CMK (cell line): ENCODE measurements around the gene DDOST.

Source experiments
- DNase-seq: peaks from one replicate; pipeline ENCODE4 v3.0.0-alpha.2; 2010; ENCODE audit warnings: low read depth

DDOST gene

GRCh38 chr1:20661207-20662109 is at the start of gene DDOST:
DDOST (minus strand) TSS chr1:20661369; CDS start chr1:20661350, 19 bp downstream.
- peak; percentile 100 for DNase-seq

GRCh38 chr1:20710469-20711284 is 49.5 kb upstream of the DDOST start:
- DNase-seq: no peak

GRCh38 chr1:20709868-20710267 is 48.7 kb upstream of the DDOST start:
- no peak for DNase-seq

GRCh38 chr1:20708891-20709290 is 47.7 kb upstream of the DDOST start:
- DNase-seq: no peak

- DNase-seq: no peak
Measured at GRCh38 chr1:20708057-20708456, 46.9 kb upstream of the DDOST start.

GRCh38 chr1:20706841-20707240 is 45.7 kb upstream of the DDOST start:
- DNase-seq: no peak

- DNase-seq: no peak
Measured at GRCh38 chr1:20705203-20705755, 44.1 kb upstream of the DDOST start.

GRCh38 chr1:20704390-20705202 is 43.4 kb upstream of the DDOST start:
- no peak for DNase-seq

- DNase-seq: no peak
Measured at GRCh38 chr1:20703124-20703756, 42.1 kb upstream of the DDOST start.

- no peak for DNase-seq
Measured at GRCh38 chr1:20702416-20702815, 41.2 kb upstream of the DDOST start.

GRCh38 chr1:20701847-20702246 is 40.7 kb upstream of the DDOST start:
- no peak for DNase-seq

GRCh38 chr1:20701446-20701845 is 40.3 kb upstream of the DDOST start:
- DNase-seq: no peak

- no peak for DNase-seq
Measured at GRCh38 chr1:20700636-20701215, 39.6 kb upstream of the DDOST start.

GRCh38 chr1:20699558-20699957 is 38.4 kb upstream of the DDOST start:
- DNase-seq: no peak

GRCh38 chr1:20698195-20698910 is 37.2 kb upstream of the DDOST start:
- no peak for DNase-seq

GRCh38 chr1:20697563-20697962 is 36.4 kb upstream of the DDOST start:
- DNase-seq: no peak

- peak; percentile 76 for DNase-seq
Measured at GRCh38 chr1:20696397-20697333, 35.5 kb upstream of the DDOST start.

- no peak for DNase-seq
Measured at GRCh38 chr1:20695515-20695914, 34.3 kb upstream of the DDOST start.

GRCh38 chr1:20693623-20694022 is 32.5 kb upstream of the DDOST start:
- DNase-seq: no peak
